Measurements from ENCODE around the gene NARF.

The NARF gene

GRCh38 chr17:82483836-82484235 lies 25.3 kb downstream of the NARF start:
- Histone ChIP-seq H3K36me3 (ENCODE audit: control insufficient read depth in 4 of 4, insufficient read depth in 4 of 4, low read length in 3 of 4) (peaks cover 9 to 92% (median 78%) of the 10 kb centered on the region in 4 experiments), H3K4me3 (ENCODE audit: control insufficient read depth in 1 of 7, extremely low read depth in 1 of 7, insufficient read depth in 4 of 7, low read depth in 2 of 7, low read length in 6 of 7) (no peak overlapping the region), H3K27ac (ENCODE audit: insufficient read depth in 1 of 2, low read depth in 1 of 2, low read length in 2 of 2, poor library complexity in 1 of 2, severe bottlenecking in 2 of 2) (no peak overlapping the region), H3K27me3 (replicated peaks in 2 of 5; ENCODE audit: control insufficient read depth in 4 of 5, insufficient read depth in 5 of 5, low read length in 4 of 5) (no peaks in the 10 kb centered on the region), H3K9me3 (ENCODE audit: control extremely low read depth in 1 of 5, control insufficient read depth in 4 of 5, insufficient read depth in 2 of 5, low read depth in 1 of 5, low read length in 4 of 5) (no peaks in the 10 kb centered on the region), H3K4me1 (ENCODE audit: control extremely low read depth in 1 of 4, control insufficient read depth in 4 of 4, insufficient read depth in 4 of 4, low read length in 3 of 4) (peaks cover 0 to 6% (median 0%) of the 10 kb centered on the region in 4 experiments)
- WGBS (ENCODE audit: insufficient coverage), result 97% methylated on average over 9 of the region's 9 CpGs
- no peak for DNase-seq
- CTCF ChIA-PET, result interaction anchor here (1.1 kb wide), 1 partner anchor 8 kb away, joined by 3 read pairs; no protein-coding TSS in a partner anchor
- POLR2A ChIA-PET, result no interaction called here

GRCh38 chr17:82486231-82487094 lies 27.9 kb downstream of the NARF start:
- no peaks in the 10 kb centered on the region for H3K4me1 ChIP-seq (ENCODE audit: control extremely low read depth in 1 of 4, control insufficient read depth in 4 of 4, insufficient read depth in 4 of 4, low read length in 3 of 4)
- CTCF ChIA-PET, result no interaction called here
- H3K36me3 ChIP-seq (ENCODE audit: control insufficient read depth in 4 of 4, insufficient read depth in 4 of 4, low read length in 3 of 4), result peaks cover 5 to 75% (median 65%) of the 10 kb centered on the region in 4 experiments
- H3K9me3 ChIP-seq (ENCODE audit: control extremely low read depth in 1 of 5, control insufficient read depth in 4 of 5, insufficient read depth in 2 of 5, low read depth in 1 of 5, low read length in 4 of 5), result no peaks in the 10 kb centered on the region
- peak overlapping the region in 1 of 2 experiments; percentile 5 for H3K27ac ChIP-seq (ENCODE audit: insufficient read depth in 1 of 2, low read depth in 1 of 2, low read length in 2 of 2, poor library complexity in 1 of 2, severe bottlenecking in 2 of 2)
- DNase-seq, result no peak
- 94% methylated on average over 12 of the region's 13 CpGs for WGBS (ENCODE audit: insufficient coverage)
- POLR2A ChIA-PET, result no interaction called here
- no peaks in the 10 kb centered on the region for H3K27me3 ChIP-seq (replicated peaks in 2 of 5; ENCODE audit: control insufficient read depth in 4 of 5, insufficient read depth in 5 of 5, low read length in 4 of 5)
- no peak overlapping the region for H3K4me3 ChIP-seq (ENCODE audit: control insufficient read depth in 1 of 7, extremely low read depth in 1 of 7, insufficient read depth in 4 of 7, low read depth in 2 of 7, low read length in 6 of 7)

- Histone ChIP-seq H3K9me3 (ENCODE audit: control extremely low read depth in 1 of 5, control insufficient read depth in 4 of 5, insufficient read depth in 2 of 5, low read depth in 1 of 5, low read length in 4 of 5) (no peaks in the 10 kb centered on the region), H3K27me3 (replicated peaks in 2 of 5; ENCODE audit: control insufficient read depth in 4 of 5, insufficient read depth in 5 of 5, low read length in 4 of 5) (no peaks in the 10 kb centered on the region), H3K4me1 (ENCODE audit: control extremely low read depth in 1 of 4, control insufficient read depth in 4 of 4, insufficient read depth in 4 of 4, low read length in 3 of 4) (no peaks in the 10 kb centered on the region), H3K27ac (ENCODE audit: insufficient read depth in 1 of 2, low read depth in 1 of 2, low read length in 2 of 2, poor library complexity in 1 of 2, severe bottlenecking in 2 of 2) (no peak overlapping the region), H3K36me3 (ENCODE audit: control insufficient read depth in 4 of 4, insufficient read depth in 4 of 4, low read length in 3 of 4) (peaks cover 5 to 61% (median 55%) of the 10 kb centered on the region in 4 experiments), H3K4me3 (ENCODE audit: control insufficient read depth in 1 of 7, extremely low read depth in 1 of 7, insufficient read depth in 4 of 7, low read depth in 2 of 7, low read length in 6 of 7) (no peak overlapping the region)
- POLR2A ChIA-PET, result no interaction called here
- DNase-seq, result no peak
- 97% methylated on average over 13 of the region's 14 CpGs for WGBS (ENCODE audit: insufficient coverage)
- CTCF ChIA-PET, result interaction anchor here (0.9 to 1.3 kb wide), 2 partner anchors 49 to 65 kb away, joined by 3 read pairs; no protein-coding TSS in a partner anchor
Measured at GRCh38 chr17:82487910-82488309, 29.4 kb downstream of the NARF start.

GRCh38 chr17:82489117-82489516 lies 30.6 kb downstream of the NARF start:
- Histone ChIP-seq H3K4me3 (ENCODE audit: control insufficient read depth in 1 of 7, extremely low read depth in 1 of 7, insufficient read depth in 4 of 7, low read depth in 2 of 7, low read length in 6 of 7) (no peak overlapping the region), H3K9me3 (ENCODE audit: control extremely low read depth in 1 of 5, control insufficient read depth in 4 of 5, insufficient read depth in 2 of 5, low read depth in 1 of 5, low read length in 4 of 5) (no peaks in the 10 kb centered on the region), H3K4me1 (ENCODE audit: control extremely low read depth in 1 of 4, control insufficient read depth in 4 of 4, insufficient read depth in 4 of 4, low read length in 3 of 4) (peaks cover 0 to 5% (median 2%) of the 10 kb centered on the region in 4 experiments), H3K27me3 (replicated peaks in 2 of 5; ENCODE audit: control insufficient read depth in 4 of 5, insufficient read depth in 5 of 5, low read length in 4 of 5) (no peaks in the 10 kb centered on the region), H3K27ac (ENCODE audit: insufficient read depth in 1 of 2, low read depth in 1 of 2, low read length in 2 of 2, poor library complexity in 1 of 2, severe bottlenecking in 2 of 2) (no peak overlapping the region), H3K36me3 (ENCODE audit: control insufficient read depth in 4 of 4, insufficient read depth in 4 of 4, low read length in 3 of 4) (peaks cover 5 to 49% (median 44%) of the 10 kb centered on the region in 4 experiments)
- WGBS (ENCODE audit: insufficient coverage), result 80% methylated on average over 5 of the region's 8 CpGs
- CTCF ChIA-PET, result interaction anchor here (0.7 to 1.3 kb wide), 4 partner anchors 9 to 64 kb away, joined by 3 to 4 read pairs (median 3); no protein-coding TSS in a partner anchor
- POLR2A ChIA-PET, result no interaction called here
- no peak for DNase-seq

GRCh38 chr17:82489851-82490511 lies 31.4 kb downstream of the NARF start:
- Histone ChIP-seq H3K27me3 (replicated peaks in 2 of 5; ENCODE audit: control insufficient read depth in 4 of 5, insufficient read depth in 5 of 5, low read length in 4 of 5) (no peaks in the 10 kb centered on the region), H3K27ac (ENCODE audit: insufficient read depth in 1 of 2, low read depth in 1 of 2, low read length in 2 of 2, poor library complexity in 1 of 2, severe bottlenecking in 2 of 2) (no peak overlapping the region), H3K9me3 (ENCODE audit: control extremely low read depth in 1 of 5, control insufficient read depth in 4 of 5, insufficient read depth in 2 of 5, low read depth in 1 of 5, low read length in 4 of 5) (no peaks in the 10 kb centered on the region), H3K36me3 (ENCODE audit: control insufficient read depth in 4 of 4, insufficient read depth in 4 of 4, low read length in 3 of 4) (peaks cover 5 to 40% (median 36%) of the 10 kb centered on the region in 4 experiments), H3K4me3 (ENCODE audit: control insufficient read depth in 1 of 7, extremely low read depth in 1 of 7, insufficient read depth in 4 of 7, low read depth in 2 of 7, low read length in 6 of 7) (no peak overlapping the region), H3K4me1 (ENCODE audit: control extremely low read depth in 1 of 4, control insufficient read depth in 4 of 4, insufficient read depth in 4 of 4, low read length in 3 of 4) (peaks cover 0 to 7% (median 6%) of the 10 kb centered on the region in 4 experiments)
- DNase-seq, result no peak
- 94% methylated on average over 18 of the region's 21 CpGs for WGBS (ENCODE audit: insufficient coverage)
- POLR2A ChIA-PET, result no interaction called here
- CTCF ChIA-PET, result interaction anchor here (0.7 to 1.1 kb wide), 2 partner anchors 9 to 14 kb away, joined by 3 read pairs; no protein-coding TSS in a partner anchor

- DNase-seq, result no peak
- ChIA-PET POLR2A (no interaction called here), CTCF (interaction anchor here (0.7 to 1.1 kb wide), 3 partner anchors 10 to 133 kb away, joined by 3 read pairs; no protein-coding TSS in a partner anchor)
- 95% methylated on average over 23 of the region's 25 CpGs for WGBS (ENCODE audit: insufficient coverage)
- H3K27ac ChIP-seq (ENCODE audit: insufficient read depth in 1 of 2, low read depth in 1 of 2, low read length in 2 of 2, poor library complexity in 1 of 2, severe bottlenecking in 2 of 2), result no peak overlapping the region
- no peak overlapping the region for H3K4me3 ChIP-seq (ENCODE audit: control insufficient read depth in 1 of 7, extremely low read depth in 1 of 7, insufficient read depth in 4 of 7, low read depth in 2 of 7, low read length in 6 of 7)
- peaks cover 0 to 7% (median 7%) of the 10 kb centered on the region in 4 experiments for H3K4me1 ChIP-seq (ENCODE audit: control extremely low read depth in 1 of 4, control insufficient read depth in 4 of 4, insufficient read depth in 4 of 4, low read length in 3 of 4)
- H3K9me3 ChIP-seq (ENCODE audit: control extremely low read depth in 1 of 5, control insufficient read depth in 4 of 5, insufficient read depth in 2 of 5, low read depth in 1 of 5, low read length in 4 of 5), result no peaks in the 10 kb centered on the region
- peaks cover 2 to 34% (median 31%) of the 10 kb centered on the region in 4 experiments for H3K36me3 ChIP-seq (ENCODE audit: control insufficient read depth in 4 of 4, insufficient read depth in 4 of 4, low read length in 3 of 4)
- no peaks in the 10 kb centered on the region for H3K27me3 ChIP-seq (replicated peaks in 2 of 5; ENCODE audit: control insufficient read depth in 4 of 5, insufficient read depth in 5 of 5, low read length in 4 of 5)
Measured at GRCh38 chr17:82490512-82491195, 32.1 kb downstream of the NARF start.

All from common myeloid progenitor, CD34-positive (primary cell).